ENCODE data around the gene L3MBTL4. TPM values are rescaled to one million over a fixed set of nuclear protein-coding genes. Genes with fewer than 3 reads are reported as not detected.

The L3MBTL4 gene
- total and polyA plus RNA-seq, 12 donors: 3.9 to 22.6 (median 8.7) TPM

DNA sequence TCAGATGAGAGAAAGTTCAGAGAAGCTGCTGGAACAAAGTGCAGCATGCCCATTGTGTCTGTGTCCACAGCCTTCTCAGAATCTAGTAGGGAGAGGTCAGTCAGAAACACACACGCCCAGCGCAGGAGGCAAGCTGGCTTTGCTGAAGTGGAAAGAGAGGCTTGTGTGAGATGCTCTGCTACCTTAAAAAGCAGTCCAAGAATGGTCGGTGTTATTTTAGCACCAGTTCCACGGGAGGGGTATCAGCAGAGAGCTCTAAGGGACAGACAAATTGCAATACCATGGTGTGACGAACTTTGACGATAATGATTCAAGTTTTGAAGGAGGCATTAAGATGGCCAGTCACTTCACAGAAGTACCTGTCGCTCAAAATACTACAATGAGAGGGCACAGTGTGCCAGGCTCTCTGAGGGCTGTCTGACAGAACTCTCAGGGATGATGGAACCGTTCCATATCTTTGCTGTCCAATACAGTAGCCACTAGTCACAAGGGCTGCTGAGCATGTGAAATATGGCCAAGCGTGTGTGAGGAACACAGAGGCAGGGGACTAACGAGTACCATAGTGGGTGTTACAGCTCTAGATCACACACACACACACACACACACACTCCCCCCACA, 281.9 kb downstream of the L3MBTL4 start:
- Histone ChIP-seq H3K9me3 (replicated peaks in 1 of 3) (no peaks in the 10 kb centered on the region), H3K4me3 (no peak overlapping the region), H3K36me3 (replicated peaks in 1 of 2) (no peaks in the 10 kb centered on the region), H3K27ac (no peak overlapping the region), H3K27me3 (no peaks in the 10 kb centered on the region), H3K4me1 (replicated peaks in 1 of 2) (no peaks in the 10 kb centered on the region)
- intact Hi-C loops (cut with DNase I): loop anchor here in 1 of 2 donors (10.0 kb wide), 1 partner anchor 88 kb away; no protein-coding TSS in a partner anchor
- no peak for DNase-seq
- no peak for TF ChIP-seq CTCF (IDR thresholded peaks at IDR 0.05)
- no peak for TF ChIP-seq POLR2A (IDR thresholded peaks at IDR 0.05)
- 90 to 95% (median 92%) methylated on average over 10 of the region's 10 CpGs for WGBS, 4 donors

- Histone ChIP-seq H3K36me3 (replicated peaks in 1 of 2) (no peaks in the 10 kb centered on the region), H3K27me3 (no peaks in the 10 kb centered on the region), H3K9me3 (replicated peaks in 1 of 3) (peaks cover 0 to 4% (median 0%) of the 10 kb centered on the region in 3 donors), H3K4me1 (replicated peaks in 1 of 2) (peaks cover 8 to 15% of the 10 kb centered on the region in 2 donors), H3K4me3 (no peak overlapping the region), H3K27ac (peak overlapping the region in 2 of 5 donors; percentile 45 to 75)
- no peak for TF ChIP-seq CTCF (IDR thresholded peaks at IDR 0.05)
- peak in 1 of 2 donors; percentile 23 for TF ChIP-seq POLR2A (IDR thresholded peaks at IDR 0.05)
- 22 to 29% (median 24%) methylated on average over 4 of the region's 4 CpGs for WGBS, 4 donors
- peak; percentile 26 to 62 (median 50) for DNase-seq
- intact Hi-C loops (cut with DNase I): no loop called here
Measured at GRCh38 chr18:6120820-6121279, 293.9 kb downstream of the L3MBTL4 start.

DNA sequence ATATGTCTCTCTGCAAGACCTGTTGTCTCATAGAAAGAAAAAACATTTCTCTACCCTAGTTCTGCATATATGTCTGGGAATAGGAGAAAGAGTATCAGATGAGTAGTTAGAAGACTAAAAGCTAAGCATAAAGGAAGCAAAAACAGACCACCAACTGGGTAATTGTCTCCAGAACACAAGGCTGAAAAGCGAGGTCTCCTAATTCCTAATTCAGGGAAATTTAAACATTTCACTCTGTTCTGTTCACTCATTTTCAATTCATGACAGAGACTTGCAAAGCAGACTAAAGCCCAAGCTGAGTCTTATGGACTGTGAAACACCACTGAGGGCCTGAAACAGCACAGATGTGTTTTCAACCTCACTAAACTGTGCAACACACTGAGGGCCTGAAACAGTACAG, 294.9 kb downstream of the L3MBTL4 start:
- no peak for TF ChIP-seq POLR2A (IDR thresholded peaks at IDR 0.05)
- TF ChIP-seq CTCF (IDR thresholded peaks at IDR 0.05): no peak
- 89 to 100% (median 97%) methylated on average over 1 of the region's 1 CpG for WGBS, 4 donors
- DNase-seq: no peak
- Histone ChIP-seq H3K36me3 (replicated peaks in 1 of 2) (no peaks in the 10 kb centered on the region), H3K27ac (peak overlapping the region in 1 of 5 donors; percentile 75), H3K4me3 (no peak overlapping the region), H3K4me1 (replicated peaks in 1 of 2) (peaks cover 8 to 15% of the 10 kb centered on the region in 2 donors), H3K27me3 (no peaks in the 10 kb centered on the region), H3K9me3 (replicated peaks in 1 of 3) (no peaks in the 10 kb centered on the region)
- intact Hi-C loops (cut with DNase I): no loop called here

DNA sequence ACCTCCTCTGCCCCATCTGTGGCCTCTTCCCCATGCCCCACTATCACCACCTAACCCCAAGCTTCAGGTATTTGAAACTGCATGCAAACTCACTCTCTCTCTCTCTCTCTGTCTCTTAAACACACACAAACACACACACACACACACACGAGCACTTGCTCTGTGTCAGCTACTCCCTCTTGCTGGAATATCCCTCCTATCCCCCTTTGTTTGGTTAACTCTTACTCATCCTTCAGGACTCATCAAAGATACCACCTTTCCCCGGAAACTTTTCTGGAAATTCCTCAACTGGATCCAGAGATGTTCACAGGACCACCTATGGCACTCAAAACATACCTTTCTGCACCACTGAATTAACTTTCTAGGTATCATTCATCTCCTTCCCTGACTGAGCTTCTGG, 296.6 kb downstream of the L3MBTL4 start:
- H3K9me3 ChIP-seq (replicated peaks in 1 of 3): no peaks in the 10 kb centered on the region
- no peaks in the 10 kb centered on the region for H3K36me3 ChIP-seq (replicated peaks in 1 of 2)
- no peak overlapping the region for H3K4me3 ChIP-seq
- TF ChIP-seq POLR2A (IDR thresholded peaks at IDR 0.05): no peak
- no peak for TF ChIP-seq CTCF (IDR thresholded peaks at IDR 0.05)
- peaks cover 8 to 15% of the 10 kb centered on the region in 2 donors for H3K4me1 ChIP-seq (replicated peaks in 1 of 2)
- intact Hi-C loops (cut with DNase I): no loop called here
- H3K27me3 ChIP-seq: no peaks in the 10 kb centered on the region
- WGBS, 4 donors: 73 to 89% (median 85%) methylated on average over 2 of the region's 2 CpGs
- DNase-seq: no peak
- no peak overlapping the region for H3K27ac ChIP-seq

Data from adrenal gland (tissue), 12 donors.